Posterior cingulate gyrus (tissue), 11 donors: Measurements from ENCODE around the gene BICC1.

Experiments used
- DNase-seq, 10 donors: peaks; one replicate each; pipeline versions ENCODE4 v3.0.0 to v3.0.0-alpha.2; 2020 to 2021; ENCODE audit warnings: mixed read lengths in 3 of 10
- intact Hi-C: fragments of 100-400 bp; cut with DNase I; formaldehyde crosslinking; loops from one replicate; pipeline ENCODE4 v1.15.1; 2023

BICC1 gene

GRCh38 chr10:58514111-58514770 lies 1.6 kb downstream of the BICC1 start:
- no peak for DNase-seq
- intact Hi-C loops, result no loop called here

- intact Hi-C loops, result no loop called here
- DNase-seq, result no peak
Observed at GRCh38 chr10:58515291-58515941, 2.7 kb downstream of the BICC1 start.

- intact Hi-C loops, result no loop called here
- no peak for DNase-seq
Observed at GRCh38 chr10:58516119-58516518, 3.4 kb downstream of the BICC1 start.

- intact Hi-C loops, result no loop called here
- no peak for DNase-seq
Observed at GRCh38 chr10:58516671-58517070, 4.0 kb downstream of the BICC1 start.

- intact Hi-C loops, result no loop called here
- no peak for DNase-seq
Observed at GRCh38 chr10:58517081-58517480, 4.4 kb downstream of the BICC1 start.

- intact Hi-C loops, result no loop called here
- no peak for DNase-seq
Observed at GRCh38 chr10:58517491-58518355, 5.1 kb downstream of the BICC1 start.

GRCh38 chr10:58518775-58519174 lies 6.1 kb downstream of the BICC1 start:
- intact Hi-C loops, result no loop called here
- DNase-seq, result no peak

GRCh38 chr10:58529077-58529728 lies 16.5 kb downstream of the BICC1 start:
- intact Hi-C loops, result no loop called here
- no peak for DNase-seq

GRCh38 chr10:58531084-58531695 lies 18.5 kb downstream of the BICC1 start:
- DNase-seq, result peak in 5 of 10 donors; percentile 17 to 60 (median 33)
- intact Hi-C loops, result no loop called here

- no peak for DNase-seq
- intact Hi-C loops, result no loop called here
Observed at GRCh38 chr10:58535311-58535710, 22.6 kb downstream of the BICC1 start.

- no peak for DNase-seq
- intact Hi-C loops, result no loop called here
Observed at GRCh38 chr10:58543141-58543540, 30.5 kb downstream of the BICC1 start.

GRCh38 chr10:58544135-58544534 lies 31.5 kb downstream of the BICC1 start:
- no peak for DNase-seq
- intact Hi-C loops, result no loop called here

- DNase-seq, result no peak
- intact Hi-C loops, result no loop called here
Observed at GRCh38 chr10:58545427-58545826, 32.8 kb downstream of the BICC1 start.

- no peak for DNase-seq
- intact Hi-C loops, result no loop called here
Observed at GRCh38 chr10:58546137-58546536, 33.5 kb downstream of the BICC1 start.

GRCh38 chr10:58546722-58547445 lies 34.2 kb downstream of the BICC1 start:
- intact Hi-C loops, result no loop called here
- DNase-seq, result no peak

GRCh38 chr10:58547963-58548362 lies 35.3 kb downstream of the BICC1 start:
- intact Hi-C loops, result no loop called here
- DNase-seq, result no peak

GRCh38 chr10:58554316-58554715 lies 41.6 kb downstream of the BICC1 start:
- no peak for DNase-seq
- intact Hi-C loops, result no loop called here

GRCh38 chr10:58555170-58555929 lies 42.7 kb downstream of the BICC1 start:
- DNase-seq, result no peak

GRCh38 chr10:58555930-58556311 lies 43.2 kb downstream of the BICC1 start:
- DNase-seq, result no peak
- intact Hi-C loops, result no loop called here

More at GRCh38 chr10:58555170-58555929, 42.7 kb downstream of the BICC1 start:
- intact Hi-C loops, result no loop called here
